Vagina (tissue), 2 donors: ENCODE results near the gene HDAC7. TPM values are rescaled to one million over a fixed set of nuclear protein-coding genes. Genes with fewer than 3 reads are reported as not detected.
A peak's percentile ranks its signal among the peaks of the same experiment; 100 is the strongest.

Experiments
- DNase-seq, 2 donors: peaks; one replicate each; pipeline ENCODE4 v3.0.0-alpha.2; 2017; ENCODE audit errors: extremely low spot score in 2 of 2
- H3K27ac ChIP-seq: fragments of 200-600 bp; sonication (generic); one replicate; pipeline ENCODE4 v1.5.1; 2019
- H3K27me3 ChIP-seq: fragments of 200-600 bp; sonication (generic); one replicate; pipeline ENCODE4 v1.5.1; 2019
- H3K36me3 ChIP-seq, 2 donors: fragments of 200-600 bp; sonication (generic); one replicate each; pipeline ENCODE4 v1.5.1; 2017 to 2019
- H3K4me1 ChIP-seq: fragments of 200-600 bp; sonication (generic); one replicate; pipeline ENCODE4 v1.5.1; 2019
- H3K4me3 ChIP-seq, 2 donors: fragments of 200-600 bp; sonication (generic); 1 replicate in 1 of 2; 2 replicates in 1 of 2; pipeline ENCODE4 v1.5.1; 2016 to 2019
- H3K9me3 ChIP-seq: fragments of 200-600 bp; sonication (generic); one replicate; pipeline ENCODE4 v1.5.1; 2019
- CTCF ChIP-seq, 3 experiments: fragments of 450-650 bp in 2 of 3; fragments of 200-600 bp in 1 of 3; sonication (generic) in 1 of 3; IDR thresholded peaks; one replicate each; pipeline ENCODE4 v1.5.1; 2017 to 2019; ENCODE audit warnings: antibody characterized with exemption in 3 of 3, mild to moderate bottlenecking in 2 of 3, moderate library complexity in 2 of 3
- POLR2A ChIP-seq, 2 donors: fragments of 450-650 bp; IDR thresholded peaks; one replicate each; pipeline ENCODE4 v1.6.1; 2017; ENCODE audit warnings: antibody characterized with exemption in 2 of 2, mild to moderate bottlenecking in 2 of 2, moderate library complexity in 2 of 2
- POLR2AphosphoS5 ChIP-seq, 2 donors: sonication (generic); formaldehyde crosslinking; IDR thresholded peaks; one replicate each; pipeline ENCODE4 v1.9.0; 2017; ENCODE audit warnings: antibody characterized with exemption in 2 of 2, mild to moderate bottlenecking in 2 of 2, low read depth in 1 of 2; ENCODE audit not compliant: insufficient read depth in 1 of 2
- intact Hi-C: fragments of 100-400 bp; cut with DNase I; formaldehyde crosslinking; loops from one replicate; pipeline ENCODE4 v1.15.1; 2023
- total RNA-seq: library from RNA; depleted of rRNA; stranded (reverse); fragments of >200 nt; gene quantifications from one replicate; pipeline ENCODE4 v1.2.3, GENCODE V29; 2016

Gene HDAC7
- total RNA-seq, 1 donor from 2014 or later: 67.0 TPM

GRCh38 chr12:47746073-47746472, 73.6 kb downstream of the HDAC7 start:
- no peak overlapping the region for H3K27ac ChIP-seq
- DNase-seq: no peak
- intact Hi-C loops: no loop called here

GRCh38 chr12:47745485-47746041, 74.1 kb downstream of the HDAC7 start:
- no peaks in the 10 kb centered on the region for H3K9me3 ChIP-seq
- intact Hi-C loops: no loop called here
- no peak overlapping the region for H3K27ac ChIP-seq
- H3K36me3 ChIP-seq: no peaks in the 10 kb centered on the region
- H3K4me3 ChIP-seq: no peak overlapping the region
- no peak for TF ChIP-seq CTCF (IDR thresholded peaks at IDR 0.05)
- no peak for TF ChIP-seq POLR2AphosphoS5 (IDR thresholded peaks at IDR 0.05; ENCODE audit: insufficient read depth in 1 of 2, low read depth in 1 of 2)
- TF ChIP-seq POLR2A (IDR thresholded peaks at IDR 0.05): no peak
- peaks cover 11% of the 10 kb centered on the region for H3K4me1 ChIP-seq
- DNase-seq: no peak
- H3K27me3 ChIP-seq: no peaks in the 10 kb centered on the region

More at GRCh38 chr12:47746073-47746472, 73.6 kb downstream of the HDAC7 start:
- H3K27me3 ChIP-seq: no peaks in the 10 kb centered on the region
- no peaks in the 10 kb centered on the region for H3K9me3 ChIP-seq
- H3K4me1 ChIP-seq: peaks cover 6% of the 10 kb centered on the region
- H3K36me3 ChIP-seq: peaks cover 0 to 5% of the 10 kb centered on the region in 2 donors
- TF ChIP-seq POLR2A (IDR thresholded peaks at IDR 0.05): no peak
- no peak for TF ChIP-seq CTCF (IDR thresholded peaks at IDR 0.05)
- no peak for TF ChIP-seq POLR2AphosphoS5 (IDR thresholded peaks at IDR 0.05; ENCODE audit: insufficient read depth in 1 of 2, low read depth in 1 of 2)
- H3K4me3 ChIP-seq: no peak overlapping the region

GRCh38 chr12:47744778-47745436, 74.8 kb downstream of the HDAC7 start:
- no peaks in the 10 kb centered on the region for H3K27me3 ChIP-seq
- H3K36me3 ChIP-seq: no peaks in the 10 kb centered on the region
- intact Hi-C loops: no loop called here
- H3K27ac ChIP-seq: no peak overlapping the region
- TF ChIP-seq POLR2AphosphoS5 (IDR thresholded peaks at IDR 0.05; ENCODE audit: insufficient read depth in 1 of 2, low read depth in 1 of 2) (no peak), CTCF (IDR thresholded peaks at IDR 0.05) (no peak), POLR2A (IDR thresholded peaks at IDR 0.05) (no peak)
- H3K9me3 ChIP-seq: no peaks in the 10 kb centered on the region
- no peak overlapping the region for H3K4me3 ChIP-seq
- H3K4me1 ChIP-seq: peaks cover 18% of the 10 kb centered on the region
- DNase-seq: no peak

- Histone ChIP-seq H3K9me3 (no peaks in the 10 kb centered on the region), H3K36me3 (no peaks in the 10 kb centered on the region), H3K27ac (no peak overlapping the region), H3K4me1 (peaks cover 22% of the 10 kb centered on the region), H3K4me3 (no peak overlapping the region), H3K27me3 (no peaks in the 10 kb centered on the region)
- DNase-seq: no peak
- intact Hi-C loops: no loop called here
- TF ChIP-seq CTCF (IDR thresholded peaks at IDR 0.05) (peak; percentile 27 to 46 (median 42)), POLR2AphosphoS5 (IDR thresholded peaks at IDR 0.05; ENCODE audit: insufficient read depth in 1 of 2, low read depth in 1 of 2) (no peak)
These were observed 75.6 kb downstream of the HDAC7 start for GRCh38 chr12:47744005-47744651.
